HG03108 (cell line): ENCODE measurements around the gene KCNQ1OT1.

ENCODE experiments used
- ATAC-seq: cut with Tn5 transposase; IDR thresholded peaks from one replicate; pipeline ENCODE4 v1.9.1; 2021; ENCODE audit warnings: moderate library complexity; ENCODE audit not compliant: unreplicated experiment

KCNQ1OT1 gene

DNA sequence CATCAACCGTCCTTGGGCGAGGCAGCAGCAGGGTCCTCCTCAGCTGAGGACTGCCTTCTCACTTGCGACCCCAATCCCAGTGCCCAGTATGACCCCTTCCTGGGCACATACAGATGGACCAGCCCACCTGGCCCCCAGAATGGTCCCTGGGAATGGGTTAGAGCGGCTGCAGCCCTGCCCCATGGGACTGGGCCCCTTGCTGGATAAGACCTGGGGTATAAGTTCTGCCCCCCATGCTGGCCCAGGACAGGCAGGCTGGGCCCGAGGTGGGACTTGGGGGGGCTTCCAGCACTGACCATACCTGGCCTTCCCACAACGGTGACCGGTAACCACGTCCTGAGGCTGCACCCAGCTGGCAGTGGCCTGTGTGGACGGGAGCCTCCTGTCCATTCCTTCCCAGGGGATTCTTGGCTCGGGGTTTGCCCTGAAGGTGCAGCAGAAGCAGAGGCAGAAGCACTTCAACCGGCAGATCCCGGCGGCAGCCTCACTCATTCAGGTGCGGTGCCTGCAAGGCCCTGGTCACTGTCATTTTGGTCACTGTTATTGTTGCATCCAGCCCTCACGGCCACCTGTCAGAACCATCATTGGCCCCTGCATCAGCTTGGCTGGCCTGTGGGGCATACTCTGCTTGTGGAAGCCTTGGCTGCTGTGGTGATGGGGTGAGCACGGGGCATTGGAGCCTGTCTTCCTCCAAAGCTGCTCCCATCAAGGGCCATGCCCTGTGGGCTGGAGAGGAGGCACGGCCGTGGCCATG lies 114.8 kb downstream of the KCNQ1OT1 start:
- ATAC-seq, result no peak

DNA sequence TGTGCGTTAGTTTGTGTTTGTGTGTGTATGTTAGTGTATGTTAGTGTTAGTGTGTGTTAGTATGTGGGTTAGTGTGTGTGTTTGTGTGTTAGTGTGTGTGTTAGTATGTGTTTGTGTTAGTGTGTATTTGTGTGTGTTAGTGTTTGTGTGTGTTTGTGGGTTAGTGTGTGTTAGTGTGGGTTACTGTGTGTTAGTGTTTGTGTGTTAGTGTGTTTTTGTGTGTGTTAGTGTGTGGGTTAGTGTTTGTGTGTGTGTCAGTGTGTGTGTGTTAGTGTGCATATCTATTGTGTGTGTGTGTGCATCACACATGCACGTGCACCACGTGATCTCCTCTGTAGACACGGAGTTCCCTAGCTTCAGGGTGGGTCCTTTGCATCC lies 115.4 kb downstream of the KCNQ1OT1 start:
- ATAC-seq, result no peak

DNA sequence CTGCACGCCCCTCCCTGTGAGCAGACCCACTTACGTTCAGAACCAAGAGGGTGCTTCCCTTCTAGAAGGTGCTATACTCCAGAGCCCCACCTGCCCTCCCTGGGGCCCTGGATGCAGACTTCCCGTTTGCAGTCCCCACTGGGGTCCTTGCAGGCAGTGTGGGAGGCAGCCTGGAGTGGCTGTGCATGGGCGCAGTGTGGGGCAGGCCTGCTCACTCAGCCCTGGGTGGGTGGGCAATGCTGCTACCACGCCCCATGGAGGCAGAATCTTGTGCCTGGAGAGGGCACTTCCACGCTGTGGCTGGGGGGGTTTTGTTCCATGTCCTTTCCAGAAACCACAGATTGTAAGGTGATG lies 116.2 kb downstream of the KCNQ1OT1 start:
- no peak for ATAC-seq

DNA sequence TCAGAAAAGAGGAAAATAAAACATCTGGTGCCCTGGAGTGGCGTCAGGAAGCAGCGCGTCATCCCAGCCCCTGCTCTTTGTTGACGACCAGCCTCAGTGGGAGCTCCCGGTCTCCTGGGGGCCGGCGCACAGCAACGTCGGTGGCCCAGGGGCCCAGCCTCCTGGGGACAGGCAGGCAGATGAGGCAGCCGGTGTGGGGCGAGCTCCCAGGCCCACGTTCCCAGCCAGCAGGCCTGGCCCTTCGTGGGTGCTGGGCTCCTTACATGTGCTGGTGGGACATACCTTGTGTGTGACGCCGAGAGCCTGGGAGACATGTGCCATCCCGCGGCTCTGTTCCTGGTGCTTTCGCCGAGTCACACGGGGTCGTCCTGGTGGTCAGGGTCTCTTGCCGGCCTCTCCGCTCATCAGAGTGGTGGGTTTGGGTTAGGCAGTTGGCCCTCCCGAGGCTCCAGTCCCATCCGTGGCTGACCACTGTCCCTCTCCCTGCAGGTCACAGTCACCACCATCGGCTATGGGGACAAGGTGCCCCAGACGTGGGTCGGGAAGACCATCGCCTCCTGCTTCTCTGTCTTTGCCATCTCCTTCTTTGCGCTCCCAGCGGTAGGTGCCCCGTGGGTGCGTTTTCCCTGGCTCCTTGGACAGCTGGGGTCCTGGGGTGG lies 116.7 kb downstream of the KCNQ1OT1 start:
- ATAC-seq, result no peak

DNA sequence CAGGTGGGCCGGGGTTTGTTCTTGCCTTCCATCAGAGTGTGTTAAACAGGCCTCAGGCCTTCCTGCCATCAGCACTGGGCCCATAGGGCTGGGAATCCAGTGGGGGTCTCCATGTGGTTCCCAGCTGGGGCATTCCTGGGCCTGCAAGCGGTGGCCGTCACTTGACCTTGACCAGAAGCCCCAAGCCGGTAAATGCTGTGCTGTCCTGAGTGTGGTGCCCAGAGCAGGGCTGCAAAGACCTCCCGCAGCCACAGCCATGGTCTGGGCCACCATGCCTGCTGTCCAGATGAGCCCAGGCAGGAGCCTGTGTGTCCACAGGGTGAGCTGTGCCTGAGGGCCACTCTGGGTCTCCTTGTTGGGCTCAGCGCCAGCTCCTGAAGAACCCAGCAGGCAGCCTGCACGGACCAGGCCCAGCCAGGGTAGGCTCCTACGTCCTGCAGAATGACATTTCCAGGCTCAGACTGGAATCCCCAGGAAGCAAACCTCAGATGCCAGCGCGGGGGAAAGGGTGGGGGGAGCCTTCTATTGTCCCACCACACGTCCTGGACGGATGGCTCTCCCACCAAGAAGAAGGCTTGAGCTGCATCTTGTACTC lies 117.3 kb downstream of the KCNQ1OT1 start:
- ATAC-seq, result no peak

DNA sequence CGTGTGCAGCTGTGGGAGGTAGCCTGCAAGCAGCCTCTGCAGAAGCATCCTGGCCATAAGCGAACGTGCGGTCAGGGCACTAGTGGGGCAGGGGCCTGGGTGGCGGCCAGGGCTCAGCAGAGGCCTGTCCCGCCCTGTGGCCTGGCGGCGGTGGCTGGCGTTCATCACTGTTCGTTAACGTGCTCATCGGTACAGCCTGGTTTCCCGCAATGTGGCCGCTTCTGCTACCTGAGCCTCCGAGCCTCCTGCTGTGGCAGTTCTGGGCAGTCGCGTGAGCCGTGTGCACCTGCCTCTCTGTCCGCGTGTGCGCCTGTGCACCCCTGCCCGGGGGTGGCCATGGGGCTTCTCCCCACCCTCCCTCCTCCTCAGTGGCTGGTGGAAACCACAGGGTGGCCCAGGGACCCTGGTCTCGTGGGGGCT lies 117.9 kb downstream of the KCNQ1OT1 start:
- no peak for ATAC-seq

DNA sequence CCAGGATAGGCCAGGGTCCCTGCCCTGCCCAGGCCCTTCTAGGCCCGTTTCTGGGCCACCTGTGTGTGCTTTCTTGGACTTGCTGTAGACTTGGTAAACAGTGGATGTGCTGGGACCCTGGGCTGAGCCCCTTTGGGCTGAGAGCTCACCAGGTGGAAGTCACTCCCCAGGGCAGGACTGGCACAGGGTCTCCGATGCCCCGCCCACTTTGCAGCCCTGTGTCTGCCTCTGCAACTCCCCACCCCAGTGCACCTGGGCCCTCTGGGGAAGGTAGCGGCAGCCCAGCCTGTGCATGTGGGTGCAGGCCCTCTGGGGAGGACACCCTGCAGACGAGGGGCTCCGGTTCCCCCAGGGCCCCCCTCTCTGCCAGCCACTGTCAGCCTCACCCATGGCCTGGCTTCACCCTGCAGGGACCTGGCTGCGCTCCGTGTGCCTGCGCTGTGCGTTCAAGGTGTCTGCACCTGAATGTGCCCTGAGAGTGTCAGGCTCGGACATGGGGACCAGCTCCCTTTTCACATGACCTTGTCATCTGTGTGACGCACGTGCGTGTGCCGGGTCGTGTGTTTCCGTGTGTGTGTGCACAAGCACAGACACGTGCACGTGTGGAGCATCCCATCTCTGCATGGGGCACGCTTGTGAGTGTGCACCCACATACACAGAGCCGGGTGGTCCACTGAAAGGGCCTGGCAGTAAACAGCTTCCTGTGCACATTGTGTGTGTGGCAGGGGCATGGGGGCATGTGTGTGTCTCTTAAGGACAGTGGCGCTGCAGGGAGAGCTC lies 118.5 kb downstream of the KCNQ1OT1 start:
- no peak for ATAC-seq

DNA sequence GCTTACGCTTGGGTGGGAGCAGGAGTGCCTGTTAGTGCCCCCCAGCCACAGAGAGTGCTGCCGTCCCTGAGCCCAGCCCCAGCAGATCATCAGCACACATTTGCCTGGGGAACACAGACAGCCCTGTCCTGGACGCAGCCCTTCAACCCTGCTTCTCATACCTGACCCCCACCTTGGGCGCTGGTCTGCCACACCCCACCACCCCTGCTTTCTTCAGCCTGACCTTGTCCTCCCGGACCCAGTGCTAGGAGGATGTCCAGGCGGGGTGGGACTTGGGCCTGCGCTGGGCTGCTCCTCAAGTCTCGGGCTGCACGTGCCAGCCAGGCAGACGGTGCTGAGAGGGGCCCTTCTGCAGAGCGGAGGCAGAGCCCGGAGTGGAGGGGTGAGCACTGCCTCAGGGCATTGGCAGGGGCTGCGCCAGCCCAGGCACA lies 119.2 kb downstream of the KCNQ1OT1 start:
- no peak for ATAC-seq

DNA sequence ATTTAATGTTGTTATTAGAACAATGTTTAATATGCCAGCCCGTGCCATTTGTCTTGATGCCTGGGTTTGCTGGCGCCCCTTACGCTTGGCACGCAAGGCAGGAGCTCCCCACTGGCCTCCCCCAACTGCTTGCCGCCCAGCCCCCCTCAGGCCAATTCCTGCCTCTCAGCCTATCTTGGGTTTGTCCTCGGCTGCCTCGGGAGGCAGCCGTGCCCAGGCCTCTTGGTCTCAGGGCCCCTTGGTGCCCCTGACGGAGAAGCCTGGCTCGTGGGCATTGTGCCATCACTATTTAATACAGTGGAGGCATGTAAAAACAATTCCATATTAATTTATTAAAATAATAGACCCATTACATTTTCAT lies 119.8 kb downstream of the KCNQ1OT1 start:
- ATAC-seq, result no peak

DNA sequence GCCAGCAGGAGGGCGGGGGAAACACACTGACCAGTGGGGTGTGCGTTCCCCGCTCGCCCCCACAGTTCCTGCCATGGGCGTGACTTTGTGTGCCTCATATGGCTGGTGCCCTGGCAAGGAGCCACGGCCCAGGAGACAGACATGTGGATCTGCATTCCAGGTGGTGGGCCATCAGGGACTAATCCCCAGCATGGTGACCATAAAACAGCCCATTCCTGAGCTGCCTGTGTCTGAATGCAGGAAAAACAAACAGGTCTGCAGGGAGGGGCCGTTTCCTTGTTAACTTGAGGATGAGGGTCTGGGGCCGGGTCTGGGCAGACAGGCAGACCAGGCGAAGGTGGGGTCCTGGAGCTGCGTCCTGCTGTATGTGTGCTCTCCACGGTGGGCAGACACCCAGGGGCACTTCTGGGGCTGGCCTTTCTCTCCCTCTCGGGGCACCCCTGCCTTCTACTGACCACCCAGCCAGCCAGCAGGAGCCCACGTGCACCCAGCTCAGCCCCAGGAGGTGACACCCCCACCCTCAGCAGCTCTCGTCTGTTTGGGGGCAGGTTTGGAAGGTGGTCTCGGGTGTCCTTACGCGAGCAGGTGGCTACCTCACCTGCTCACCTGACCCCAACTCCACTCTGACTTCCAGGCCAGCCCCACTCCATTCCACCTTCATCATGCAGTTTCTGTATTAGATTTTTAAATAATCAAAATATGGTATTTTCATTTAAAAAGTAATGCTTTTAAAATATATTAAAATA lies 120.3 kb downstream of the KCNQ1OT1 start:
- ATAC-seq, result no peak

DNA sequence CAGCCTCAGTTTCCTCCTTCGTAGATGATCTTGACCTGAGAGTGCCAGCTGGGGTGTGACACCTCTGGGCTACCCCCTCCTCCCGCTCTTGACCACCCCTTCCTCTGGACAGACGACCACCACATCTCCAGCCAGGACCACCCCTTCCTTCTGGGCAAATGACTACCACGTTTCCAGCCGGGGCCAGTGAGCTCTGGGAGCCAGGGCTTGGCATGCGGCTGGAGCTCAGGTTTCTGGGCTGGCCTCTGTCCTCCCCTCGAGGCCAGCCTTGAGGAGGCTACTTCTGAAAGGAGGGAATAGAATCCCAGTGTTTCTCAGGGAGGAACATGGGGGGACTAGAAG lies 120.9 kb downstream of the KCNQ1OT1 start:
- ATAC-seq, result no peak

DNA sequence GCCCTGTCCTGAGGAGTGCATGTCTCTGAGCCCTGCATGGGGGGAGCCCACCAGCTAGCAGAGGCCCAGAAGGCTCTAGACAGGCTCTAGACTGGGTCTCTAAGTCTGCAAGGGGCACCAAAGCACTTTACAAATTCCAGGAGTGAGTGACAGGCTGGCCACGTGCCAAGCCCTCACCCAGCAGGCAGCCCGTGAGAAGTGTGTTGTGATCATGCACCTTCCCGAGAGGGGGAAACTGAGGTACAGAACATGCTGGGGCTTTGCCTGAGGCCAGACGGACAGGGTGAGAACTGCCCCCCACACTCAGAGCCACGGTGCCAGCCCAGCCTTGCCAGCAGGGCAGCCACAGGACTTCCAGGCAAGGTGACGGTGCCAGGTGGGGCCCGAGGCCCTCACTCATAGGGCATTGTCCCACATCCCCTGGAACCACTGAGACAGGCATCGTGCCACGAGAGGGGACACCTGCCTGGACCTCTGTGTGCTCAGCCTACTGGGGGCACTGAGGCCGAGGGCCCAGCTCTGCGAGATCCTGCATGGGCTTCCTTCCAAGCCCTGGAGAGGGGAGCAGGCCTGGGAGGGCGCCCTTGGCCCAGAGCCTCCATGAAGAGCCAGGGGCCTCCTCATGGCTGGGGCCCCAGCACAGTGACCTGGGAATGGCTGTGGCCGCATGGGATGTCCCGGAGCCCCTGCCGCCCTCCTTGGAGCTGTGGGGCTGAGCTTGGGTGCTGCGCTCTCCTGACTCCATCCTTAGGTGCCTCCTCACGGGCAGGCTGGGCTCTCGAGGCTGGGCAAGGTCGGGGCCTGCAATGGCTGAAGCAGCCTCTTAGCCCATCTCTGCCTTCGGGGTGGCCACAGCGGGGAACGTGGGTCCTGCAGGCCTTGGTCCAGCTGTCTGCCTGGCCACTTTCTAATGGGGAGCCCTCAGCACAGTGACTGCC lies 121.5 kb downstream of the KCNQ1OT1 start:
- ATAC-seq, result no peak

DNA sequence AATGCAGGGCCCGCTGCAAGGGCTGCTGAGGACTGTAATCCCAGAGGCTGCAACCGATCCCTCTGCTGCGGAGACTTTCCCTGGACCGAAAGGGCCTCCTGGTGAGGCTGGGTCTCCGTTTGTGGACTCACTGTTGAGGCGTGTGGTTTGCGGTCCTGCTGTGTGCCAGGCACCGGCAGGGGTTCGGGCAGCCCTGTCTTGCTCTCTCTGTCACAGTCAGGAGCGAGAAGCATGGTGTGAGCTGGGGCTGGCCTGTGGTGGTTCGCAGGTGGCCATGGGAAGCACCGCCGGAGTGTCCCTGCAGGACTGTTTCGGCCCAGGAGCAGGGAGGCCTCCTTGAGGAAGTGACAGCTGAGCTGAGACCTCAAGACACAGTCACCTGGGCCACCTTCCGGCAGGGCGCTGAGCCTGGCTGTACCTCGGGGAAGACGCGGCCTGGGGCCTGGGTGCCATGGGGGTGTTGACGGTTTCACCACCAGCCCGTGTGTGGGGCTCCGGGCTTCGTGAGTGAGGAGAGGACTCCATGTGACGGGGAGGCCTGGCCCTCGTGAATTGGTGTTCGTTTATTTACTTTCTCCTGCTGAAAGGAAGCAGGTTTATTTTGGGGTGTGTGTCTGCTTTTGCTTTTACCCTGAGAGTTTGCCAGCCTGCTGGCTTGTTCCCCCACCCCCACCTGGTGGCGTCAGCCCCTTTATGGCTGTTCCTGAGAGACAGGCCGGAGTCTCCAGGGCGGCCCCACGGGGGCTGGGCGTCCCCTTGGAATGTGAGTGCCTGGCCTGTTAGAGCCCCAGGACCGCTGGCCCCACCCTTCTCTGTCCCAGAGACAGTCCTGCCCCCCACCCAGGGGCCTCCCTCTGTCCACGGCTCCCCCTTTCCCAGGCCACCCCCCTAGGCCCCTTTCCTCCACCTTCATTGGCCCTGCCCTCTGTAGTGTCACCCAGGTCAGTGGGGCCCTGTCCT lies 122.5 kb downstream of the KCNQ1OT1 start:
- ATAC-seq, result no peak

DNA sequence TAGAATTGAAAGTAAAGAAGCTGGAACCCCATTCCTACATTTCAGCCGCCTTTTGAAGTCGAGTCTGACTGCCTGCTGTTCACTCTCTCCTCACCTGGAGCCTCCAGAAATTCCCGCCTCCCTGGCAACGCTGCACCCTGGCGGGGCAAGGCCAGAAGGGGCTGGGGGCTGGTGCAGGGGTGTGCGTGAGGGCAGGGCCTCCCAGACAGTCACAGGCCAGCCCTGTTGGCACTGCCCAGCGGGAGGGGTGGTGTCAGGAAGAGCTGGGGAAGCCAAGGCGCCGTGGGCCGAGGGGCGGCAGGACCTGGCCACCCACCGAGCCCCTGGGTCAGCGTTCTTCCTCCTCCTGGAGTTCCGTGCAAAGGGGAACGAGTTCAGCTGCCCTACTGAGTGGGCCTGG lies 123.2 kb downstream of the KCNQ1OT1 start:
- no peak for ATAC-seq

DNA sequence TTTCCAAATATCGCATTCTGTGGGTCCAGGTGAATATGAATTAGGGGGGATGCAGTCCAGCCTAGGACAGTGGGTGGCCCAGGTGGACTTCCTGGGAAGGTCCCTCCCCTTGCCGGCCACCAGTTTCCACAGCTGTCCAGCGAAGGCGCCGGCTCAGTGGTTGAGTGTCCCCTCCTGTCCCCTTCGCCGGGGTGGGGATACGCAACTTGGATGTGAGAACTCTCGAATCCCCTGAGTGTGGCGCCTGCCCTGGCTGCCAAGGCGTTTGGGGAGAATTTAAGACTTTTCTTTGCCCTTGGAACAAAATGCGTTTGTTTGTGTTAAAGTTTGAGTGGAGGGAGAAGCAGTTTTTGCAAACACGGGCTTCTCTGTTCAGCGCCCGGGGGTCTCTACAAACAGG lies 123.7 kb downstream of the KCNQ1OT1 start:
- no peak for ATAC-seq

DNA sequence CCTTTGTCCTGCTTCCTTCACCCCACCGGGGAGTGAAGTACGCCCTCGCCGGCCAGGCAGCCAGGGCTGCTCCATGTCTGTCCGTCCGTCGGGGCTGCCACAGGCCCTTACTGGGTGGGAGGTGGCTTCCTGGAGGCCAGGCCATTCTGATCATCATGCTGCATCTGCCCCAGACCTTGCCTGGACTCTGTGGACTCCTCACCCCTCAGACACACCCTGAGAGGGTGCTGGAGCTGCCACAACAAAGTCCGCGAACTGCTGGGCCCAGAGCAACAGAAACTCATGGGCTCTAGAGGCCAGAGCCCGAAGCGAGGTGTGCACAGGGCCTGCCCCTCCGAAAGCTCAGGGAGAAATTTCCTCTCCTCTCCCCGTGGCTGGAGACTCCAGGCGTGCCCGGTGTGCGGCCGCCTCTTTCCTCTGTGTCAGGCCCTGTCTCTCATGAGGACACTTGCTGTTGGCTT lies 124.2 kb downstream of the KCNQ1OT1 start:
- no peak for ATAC-seq

DNA sequence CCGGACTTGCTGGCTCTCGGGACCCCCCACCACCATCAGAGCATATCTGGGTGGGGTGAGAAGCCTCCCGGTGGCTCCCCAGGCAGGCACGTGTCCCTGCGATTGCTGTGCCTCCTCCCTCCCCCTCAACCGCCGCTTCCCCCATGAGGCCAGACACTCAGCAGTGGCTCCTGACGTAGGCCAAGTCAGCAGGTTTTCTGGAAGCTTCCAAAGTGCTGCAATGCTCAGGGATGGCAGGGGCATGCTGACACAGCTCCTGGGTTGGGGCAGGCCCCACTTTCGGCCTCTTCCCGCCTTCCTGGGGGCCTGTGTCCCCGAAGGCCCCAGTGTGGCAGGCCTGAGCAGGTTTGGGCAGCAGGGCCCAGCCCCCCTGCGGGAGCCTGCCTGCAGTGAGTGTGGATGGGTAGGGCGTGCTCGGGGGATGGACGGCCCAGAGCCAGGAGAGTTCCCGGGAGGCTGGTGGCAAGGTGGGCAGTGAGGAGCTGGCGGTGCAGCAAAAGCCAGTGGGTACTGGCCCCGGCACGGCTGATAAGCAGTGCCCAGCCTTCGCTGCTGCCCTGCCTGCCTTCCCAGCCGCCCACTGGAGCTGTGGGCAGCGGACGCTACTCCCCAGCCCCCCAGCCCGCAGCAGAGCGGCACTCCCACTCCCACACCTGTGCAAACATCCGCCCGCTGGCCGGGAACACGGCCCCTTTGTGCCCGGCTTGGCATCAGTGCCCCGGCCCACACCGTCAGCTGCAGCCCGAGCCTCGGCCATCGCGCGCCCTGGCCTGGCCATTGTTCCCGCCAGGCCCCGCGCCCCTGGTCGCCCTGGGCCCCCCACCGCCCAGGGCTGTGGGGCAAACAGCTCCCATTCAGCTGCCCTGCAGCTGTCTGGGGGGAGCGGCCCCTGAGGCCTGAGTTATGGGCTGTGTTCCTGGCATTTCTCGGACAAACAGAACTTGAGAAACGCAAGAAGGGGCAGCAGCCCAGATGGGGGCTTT lies 125.0 kb downstream of the KCNQ1OT1 start:
- no peak for ATAC-seq
